GM12875 (cell line): ENCODE measurements around the gene ADAMTSL1.

ENCODE experiments used
- H3K4me3 ChIP-seq: one replicate; pipeline ENCODE4 v1.5.1; 2011; ENCODE audit warnings: low read depth, low read length, control low read depth
- CTCF ChIP-seq: IDR thresholded peaks from 2 replicates; pipeline ENCODE4 v1.5.1; 2011; ENCODE audit warnings: low read depth, mild to moderate bottlenecking, control low read depth, inconsistent platforms, low read length, moderate library complexity, borderline replicate concordance; ENCODE audit not compliant: insufficient read depth

ADAMTSL1 gene

GRCh38 chr9:18703151-18703900 is 229.4 kb downstream of the ADAMTSL1 start:
- no peak for TF ChIP-seq CTCF
- H3K4me3 ChIP-seq, result no peak overlapping the region

DNA sequence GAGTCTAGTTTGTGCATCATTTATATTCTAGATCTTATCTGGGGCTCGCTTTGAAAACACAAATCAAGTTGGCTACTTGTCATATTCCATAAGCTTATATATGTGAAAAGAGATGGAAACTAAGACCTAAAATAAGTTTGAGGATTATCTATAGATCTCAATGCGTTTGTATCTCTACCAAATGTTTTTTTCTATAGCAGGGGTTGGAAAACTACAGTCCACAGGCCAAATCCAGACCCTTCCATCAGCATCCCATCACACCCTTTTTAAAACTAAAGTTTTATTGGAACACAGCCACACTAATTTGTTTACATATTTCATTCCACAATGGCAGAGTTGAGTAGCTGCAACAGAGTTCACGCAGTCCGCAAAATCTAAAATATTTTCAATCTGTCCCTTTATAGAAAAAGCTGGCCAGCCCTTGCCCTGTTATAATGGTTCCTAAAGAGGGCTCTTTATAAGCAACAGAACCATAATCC is 230.0 kb downstream of the ADAMTSL1 start:
- H3K4me3 ChIP-seq, result no peak overlapping the region
- TF ChIP-seq CTCF, result no peak

- TF ChIP-seq CTCF, result no peak
- H3K4me3 ChIP-seq, result no peak overlapping the region
These were observed 231.9 kb downstream of the ADAMTSL1 start for GRCh38 chr9:18705796-18706392.

- TF ChIP-seq CTCF, result no peak
- H3K4me3 ChIP-seq, result no peak overlapping the region
These were observed 232.7 kb downstream of the ADAMTSL1 start for GRCh38 chr9:18706648-18707047.

GRCh38 chr9:18707061-18707461 is 233.1 kb downstream of the ADAMTSL1 start:
- no peak for TF ChIP-seq CTCF

DNA sequence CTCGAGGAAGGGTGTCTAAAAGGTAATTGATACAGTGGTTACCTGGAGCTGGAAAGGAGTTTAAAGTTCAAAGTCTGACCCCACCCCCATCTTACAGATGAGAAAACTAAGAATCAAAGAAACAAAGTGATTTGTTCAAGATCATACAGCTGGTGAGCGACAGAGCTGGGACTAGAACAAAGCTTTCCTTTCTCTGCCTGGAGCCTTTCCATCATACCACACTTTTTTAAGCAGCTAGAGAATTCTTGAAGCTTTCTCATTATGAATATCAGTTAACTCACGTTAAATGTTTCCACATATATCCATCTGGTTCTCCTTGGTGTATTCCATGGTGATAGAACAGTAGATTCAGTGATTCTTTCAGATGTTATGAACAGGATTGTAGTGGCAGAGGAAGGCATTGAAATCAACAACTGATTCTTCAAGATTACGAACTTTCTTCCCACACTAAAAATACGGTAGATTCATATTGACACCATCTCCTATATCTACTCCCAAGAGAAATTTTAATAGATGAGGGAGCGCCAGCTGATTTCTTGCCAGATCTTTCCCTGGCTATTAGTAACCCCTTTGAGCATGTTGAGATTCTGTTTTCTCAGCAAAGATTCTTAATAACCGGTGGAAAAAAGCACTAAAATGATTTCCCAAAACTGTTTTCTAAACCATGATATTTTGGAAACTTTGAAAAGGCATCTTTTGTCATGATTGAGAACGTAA is 233.7 kb downstream of the ADAMTSL1 start:
- TF ChIP-seq CTCF, result no peak
- no peak overlapping the region for H3K4me3 ChIP-seq

More at GRCh38 chr9:18707061-18707461, 233.1 kb downstream of the ADAMTSL1 start:
- H3K4me3 ChIP-seq, result no peak overlapping the region
